Fibroblast of lung (primary cell): ENCODE measurements around the gene PCIF1. TPM values are rescaled to one million over a fixed set of nuclear protein-coding genes. Genes with fewer than 3 reads are reported as not detected.

Experiments
- DNase-seq, 2 donors: peaks; one replicate each; pipeline versions ENCODE4 v3.0.0 to v3.0.0-alpha.2; 2010; ENCODE audit warnings: low read depth in 2 of 2
- H2AFZ ChIP-seq: 2 replicates; pipeline ENCODE4 v1.5.1; 2012; ENCODE audit warnings: low read length, control low read depth, inconsistent platforms
- H3K27ac ChIP-seq: 2 replicates; pipeline ENCODE4 v1.5.1; 2011; ENCODE audit warnings: low read length, control low read depth; ENCODE audit not compliant: insufficient read depth
- H3K27me3 ChIP-seq: 2 replicates; pipeline ENCODE4 v1.5.1; 2011; ENCODE audit warnings: mild to moderate bottlenecking, low read length; ENCODE audit not compliant: control insufficient read depth, insufficient read depth
- H3K36me3 ChIP-seq: 2 replicates; pipeline ENCODE4 v1.5.1; 2011; ENCODE audit warnings: low read length; ENCODE audit not compliant: control insufficient read depth, insufficient read depth
- H3K4me1 ChIP-seq: 2 replicates; pipeline ENCODE4 v1.5.1; 2011; ENCODE audit warnings: low read length; ENCODE audit not compliant: control insufficient read depth, insufficient read depth; ENCODE audit errors: extremely low read depth
- H3K4me2 ChIP-seq: 2 replicates; pipeline ENCODE4 v1.5.1; 2011; ENCODE audit warnings: low read length, control low read depth; ENCODE audit not compliant: insufficient read depth; ENCODE audit errors: extremely low read depth
- H3K4me3 ChIP-seq, 4 experiments: fragments of 200-600 bp in 1 of 4; sonication (generic) in 1 of 4; replicated peaks in 1 of 4; 2 replicates each; pipeline ENCODE4 v1.5.1; 2011 to 2016; ENCODE audit warnings: low read length in 4 of 4, low read depth in 3 of 4, mild to moderate bottlenecking in 3 of 4, control low read depth in 2 of 4, inconsistent platforms in 1 of 4, mixed read lengths in 1 of 4; ENCODE audit not compliant: insufficient read depth in 1 of 4; ENCODE audit errors: control extremely low read depth in 1 of 4
- H3K79me2 ChIP-seq: 2 replicates; pipeline ENCODE4 v1.5.1; 2012; ENCODE audit warnings: mild to moderate bottlenecking, low read length, inconsistent platforms; ENCODE audit not compliant: control insufficient read depth, insufficient read depth
- H3K9ac ChIP-seq: 2 replicates; pipeline ENCODE4 v1.5.1; 2011; ENCODE audit warnings: mild to moderate bottlenecking, low read length, control low read depth; ENCODE audit not compliant: insufficient read depth
- H3K9me3 ChIP-seq: 2 replicates; pipeline ENCODE4 v1.5.1; 2012; ENCODE audit warnings: low read depth, low read length; ENCODE audit not compliant: control insufficient read depth, insufficient read depth
- H4K20me1 ChIP-seq: 2 replicates; pipeline ENCODE4 v1.5.1; 2011; ENCODE audit warnings: low read length; ENCODE audit not compliant: control insufficient read depth, insufficient read depth; ENCODE audit errors: extremely low read depth
- EZH2 ChIP-seq: IDR thresholded peaks from 2 replicates; pipeline ENCODE4 v1.5.1; 2012; ENCODE audit warnings: low read length, control low read depth, mild to moderate bottlenecking; ENCODE audit errors: missing control alignments
- polyA plus RNA-seq, 2 donors: library from polyadenylated mRNA; depleted of rRNA in 1 of 2; stranded (reverse) in 1 of 2; unstranded in 1 of 2; fragments of >200 nt; gene quantifications; 2 replicates each; pipeline ENCODE4 v1.2.1, GENCODE V29; 2011 to 2012; ENCODE audit warnings: missing spikeins in 1 of 2
- total RNA-seq: library from RNA; depleted of rRNA; stranded (reverse); fragments of >200 nt; gene quantifications from 2 replicates; pipeline ENCODE4 v1.2.1, GENCODE V29; 2014
- TF ChIP-seq, protein P1 (sequence below), 2 donors: IDR thresholded peaks in 1 of 2; conservative IDR thresholded peaks in 1 of 2; 1 replicate in 1 of 2; 2 replicates in 1 of 2; pipeline ENCODE4 v1.5.1; 2011 to 2012; ENCODE audit warnings: low read length in 2 of 2, control low read depth in 1 of 2, inconsistent platforms in 1 of 2, low read depth in 1 of 2, mild to moderate bottlenecking in 1 of 2

The PCIF1 gene
- total and polyA plus RNA-seq, 2 donors (not counting 1 experiment from before 2014, with no cell fraction given), result 9.9 to 16.0 TPM

DNA sequence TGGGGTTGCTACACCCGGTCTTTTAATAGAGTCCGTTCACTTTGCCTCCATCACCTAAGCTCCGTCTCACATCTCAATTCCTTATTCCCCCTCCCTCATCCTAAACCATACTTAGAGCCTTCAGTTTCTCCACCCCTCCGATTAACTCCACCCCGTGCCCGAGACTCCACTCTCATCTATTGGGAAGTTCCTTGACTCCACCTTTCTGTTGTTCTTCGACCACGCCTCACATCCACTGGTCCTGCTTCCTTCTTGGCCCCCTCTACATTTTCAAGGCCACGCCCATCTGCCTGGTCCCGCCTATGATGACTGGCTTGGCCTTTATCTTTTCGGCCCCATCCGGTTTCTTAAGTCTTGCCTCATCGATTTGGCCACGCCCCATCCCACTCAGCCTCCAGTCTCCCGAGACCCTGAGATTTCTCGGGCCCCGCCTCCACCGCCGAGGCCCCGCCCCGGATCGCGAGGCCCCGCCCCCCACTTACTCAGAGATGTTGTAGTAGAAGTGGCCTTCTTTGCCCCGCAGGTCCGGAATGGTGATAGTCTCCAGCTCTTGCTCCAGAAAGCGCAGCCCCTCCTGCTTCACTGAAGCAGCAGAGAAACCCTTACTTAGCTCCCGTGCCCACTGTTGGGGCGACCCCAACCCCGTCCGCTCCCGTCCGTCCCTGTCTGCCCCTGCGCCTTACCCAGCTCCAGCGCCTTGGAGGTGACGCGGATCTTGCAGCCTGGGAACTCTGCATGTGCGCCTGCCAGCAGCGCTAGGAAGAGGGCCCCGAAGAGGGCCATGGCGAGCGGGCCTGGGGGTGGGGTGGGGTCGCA, 23.6 kb upstream of the PCIF1 start:
- Histone ChIP-seq H3K36me3 (no peaks in the 10 kb centered on the region), H3K4me3 (peak overlapping the region; percentile 18 to 90 (median 53)), H3K4me2 (peak overlapping the region; percentile 89), H3K9ac (peak overlapping the region; percentile 65), H3K27me3 (no peaks in the 10 kb centered on the region), H3K9me3 (no peaks in the 10 kb centered on the region), H3K27ac (peak overlapping the region; percentile 76), H2AFZ (peak overlapping the region; percentile 55), H3K4me1 (peaks cover 17% of the 10 kb centered on the region), H3K79me2 (no peaks in the 10 kb centered on the region), H4K20me1 (no peaks in the 10 kb centered on the region)
- peak; percentile 100 for DNase-seq
- TF ChIP-seq EZH2, result no peak
- TF ChIP-seq, protein P1, sequence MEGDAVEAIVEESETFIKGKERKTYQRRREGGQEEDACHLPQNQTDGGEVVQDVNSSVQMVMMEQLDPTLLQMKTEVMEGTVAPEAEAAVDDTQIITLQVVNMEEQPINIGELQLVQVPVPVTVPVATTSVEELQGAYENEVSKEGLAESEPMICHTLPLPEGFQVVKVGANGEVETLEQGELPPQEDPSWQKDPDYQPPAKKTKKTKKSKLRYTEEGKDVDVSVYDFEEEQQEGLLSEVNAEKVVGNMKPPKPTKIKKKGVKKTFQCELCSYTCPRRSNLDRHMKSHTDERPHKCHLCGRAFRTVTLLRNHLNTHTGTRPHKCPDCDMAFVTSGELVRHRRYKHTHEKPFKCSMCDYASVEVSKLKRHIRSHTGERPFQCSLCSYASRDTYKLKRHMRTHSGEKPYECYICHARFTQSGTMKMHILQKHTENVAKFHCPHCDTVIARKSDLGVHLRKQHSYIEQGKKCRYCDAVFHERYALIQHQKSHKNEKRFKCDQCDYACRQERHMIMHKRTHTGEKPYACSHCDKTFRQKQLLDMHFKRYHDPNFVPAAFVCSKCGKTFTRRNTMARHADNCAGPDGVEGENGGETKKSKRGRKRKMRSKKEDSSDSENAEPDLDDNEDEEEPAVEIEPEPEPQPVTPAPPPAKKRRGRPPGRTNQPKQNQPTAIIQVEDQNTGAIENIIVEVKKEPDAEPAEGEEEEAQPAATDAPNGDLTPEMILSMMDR (conservative IDR thresholded peaks at IDR 0.05 in 1 of 2, IDR thresholded peaks at IDR 0.05 in 1 of 2; ENCODE audit: low read depth in 1 of 2, low read length in 2 of 2), result no peak

DNA sequence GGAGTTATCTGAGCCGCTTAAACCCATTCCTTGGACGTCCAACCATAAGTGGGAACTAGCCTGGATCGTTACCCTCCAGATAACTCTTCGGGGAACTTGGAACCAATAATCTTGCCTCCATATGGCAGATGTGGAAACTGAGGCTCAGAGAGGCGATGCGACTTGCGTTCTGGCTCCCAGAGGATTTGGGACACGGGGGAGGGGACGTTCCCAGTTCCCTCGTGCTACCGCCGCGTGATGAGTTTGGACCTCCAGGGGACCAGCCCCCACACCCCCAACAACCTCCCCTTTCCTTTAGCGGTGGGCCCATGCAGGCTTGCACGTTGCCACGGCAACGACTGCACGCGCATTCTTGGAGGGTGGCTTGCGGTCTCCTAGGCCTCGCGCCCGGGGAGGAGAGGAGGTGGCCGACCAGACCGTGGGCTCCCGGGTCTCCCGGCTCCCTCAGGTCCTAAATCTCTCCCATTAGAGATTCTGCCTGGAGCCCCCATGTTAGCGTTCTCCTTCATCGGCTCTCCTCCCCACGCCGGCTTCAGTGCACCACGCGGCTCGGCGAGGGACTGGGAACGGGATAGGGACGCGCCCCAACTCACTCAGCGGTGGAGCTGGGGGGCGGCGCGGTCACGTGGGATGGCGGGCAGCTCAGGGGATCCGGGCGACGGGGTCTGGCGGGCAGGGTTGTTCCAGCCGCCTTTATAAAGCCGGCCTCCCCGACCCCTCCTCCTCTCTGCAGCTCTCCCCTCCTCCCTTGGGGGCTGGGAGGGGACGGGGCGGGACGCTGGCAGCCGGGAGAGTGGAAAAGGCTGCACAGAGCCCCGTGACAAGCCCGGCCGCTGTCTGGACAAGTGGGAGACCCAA, 22.8 kb upstream of the PCIF1 start, which contains the start of gene PLTP:
PLTP (minus strand) TSS at position 670 of the 858 bp plus-strand sequence. CDS start 703 bp downstream, outside the sequence.
- peak; percentile 77 to 81 for DNase-seq

More for the DNA sequence above, 22.8 kb upstream of the PCIF1 start, which contains the start of gene PLTP:
- peak within 1 kb of the TSS; percentile 65 for H3K9ac ChIP-seq
- H3K4me1 ChIP-seq, result peaks cover 14% of the 10 kb centered on the region
- H3K79me2 ChIP-seq, result no peaks in the 10 kb centered on the region
- TF ChIP-seq EZH2, result no peak
- TF ChIP-seq, protein P1 (conservative IDR thresholded peaks at IDR 0.05 in 1 of 2, IDR thresholded peaks at IDR 0.05 in 1 of 2; ENCODE audit: low read depth in 1 of 2, low read length in 2 of 2), result no peak
- no peaks in the 10 kb centered on the region for H4K20me1 ChIP-seq
- peak within 1 kb of the TSS; percentile 18 to 90 (median 53) for H3K4me3 ChIP-seq
- H2AFZ ChIP-seq, result peak within 1 kb of the TSS; percentile 65
- H3K9me3 ChIP-seq, result no peaks in the 10 kb centered on the region
- H3K27me3 ChIP-seq, result no peaks in the 10 kb centered on the region
- peak within 1 kb of the TSS; percentile 76 for H3K27ac ChIP-seq
- peak within 1 kb of the TSS; percentile 89 for H3K4me2 ChIP-seq
- no peaks in the 10 kb centered on the region for H3K36me3 ChIP-seq
